Measurements from ENCODE around the gene PCDHB8.
"Not testable (repeated sequence)": the region's sequence is repeated elsewhere in the genome, so short reads cannot be mapped to it uniquely, and the experiment has no call there.

PCDHB8 gene

GRCh38 chr5:141177577-141178191 is at the start of gene PCDHB8:
Gene PCDHB8 (plus strand): TSS chr5:141177790. CDS start chr5:141178035, 245 bp downstream.
- DNase-seq, result not testable (repeated sequence)

- peak; percentile 30 for DNase-seq
These were observed 42.4 kb upstream of the PCDHB8 start, which contains the start of gene PCDHB5 for GRCh38 chr5:141135030-141135717. Gene PCDHB5 (plus strand): TSS chr5:141135206. CDS start chr5:141135435, 229 bp downstream.

- no peak for DNase-seq
These were observed 41.8 kb upstream of the PCDHB8 start for GRCh38 chr5:141135718-141136266.

GRCh38 chr5:141137346-141137745 is 40.2 kb upstream of the PCDHB8 start:
- DNase-seq, result not testable (repeated sequence)

GRCh38 chr5:141149812-141150211 is 27.8 kb upstream of the PCDHB8 start, which contains the start of gene PCDHB6:
Gene PCDHB6 (plus strand): TSS chr5:141150057. CDS start chr5:141150258, 201 bp downstream.
- peak; percentile 9 for DNase-seq

GRCh38 chr5:141150224-141150992 is 27.2 kb upstream of the PCDHB8 start:
- no peak for DNase-seq

GRCh38 chr5:141150993-141151325 is 26.6 kb upstream of the PCDHB8 start:
- DNase-seq, result no peak

- not testable (repeated sequence) for DNase-seq
These were observed 26.0 kb upstream of the PCDHB8 start for GRCh38 chr5:141151632-141152031.

- not testable (repeated sequence) for DNase-seq
These were observed 25.5 kb upstream of the PCDHB8 start for GRCh38 chr5:141152096-141152495.

GRCh38 chr5:141155540-141156374 is 21.8 kb upstream of the PCDHB8 start:
- no peak for DNase-seq

- not testable (repeated sequence) for DNase-seq
These were observed 20.2 kb upstream of the PCDHB8 start for GRCh38 chr5:141157356-141157755.

- DNase-seq, result not testable (repeated sequence)
These were observed 19.7 kb upstream of the PCDHB8 start for GRCh38 chr5:141157901-141158300.

GRCh38 chr5:141172381-141173204 is 5.0 kb upstream of the PCDHB8 start, which contains the start of gene PCDHB7:
Gene PCDHB7 (plus strand): TSS chr5:141172644. CDS start chr5:141172836, 192 bp downstream.
- peak; percentile 9 for DNase-seq

- not testable (repeated sequence) for DNase-seq
These were observed 3.1 kb upstream of the PCDHB8 start for GRCh38 chr5:141174291-141175104.

GRCh38 chr5:141175933-141176332 is 1.7 kb upstream of the PCDHB8 start:
- DNase-seq, result no peak

GRCh38 chr5:141179371-141179770 is 1.8 kb downstream of the PCDHB8 start:
- DNase-seq, result not testable (repeated sequence)

GRCh38 chr5:141179876-141180275 is 2.3 kb downstream of the PCDHB8 start:
- DNase-seq, result not testable (repeated sequence)

- no peak for DNase-seq
These were observed 2.7 kb downstream of the PCDHB8 start for GRCh38 chr5:141180313-141180712.

GRCh38 chr5:141182248-141182647 is 4.7 kb downstream of the PCDHB8 start, which contains the start of gene PCDHB16:
Gene PCDHB16 (plus strand): TSS chr5:141182387. CDS start chr5:141182560, 173 bp downstream.
- DNase-seq, result peak; percentile 30
